ENCODE measurements around the gene SLIT3.

Gene SLIT3

GRCh38 chr5:168770036-168770498, 530.9 kb downstream of the SLIT3 start:
- no peak for TF ChIP-seq CTCF (IDR thresholded peaks at IDR 0.05; ENCODE audit: low read depth, low read length)
- no peak overlapping the region for H3K4me3 ChIP-seq (ENCODE audit: low read depth, low read length)

GRCh38 chr5:168768172-168768571, 532.8 kb downstream of the SLIT3 start:
- H3K4me3 ChIP-seq (ENCODE audit: low read depth, low read length), result no peak overlapping the region
- no peak for TF ChIP-seq CTCF (IDR thresholded peaks at IDR 0.05; ENCODE audit: low read depth, low read length)

DNA sequence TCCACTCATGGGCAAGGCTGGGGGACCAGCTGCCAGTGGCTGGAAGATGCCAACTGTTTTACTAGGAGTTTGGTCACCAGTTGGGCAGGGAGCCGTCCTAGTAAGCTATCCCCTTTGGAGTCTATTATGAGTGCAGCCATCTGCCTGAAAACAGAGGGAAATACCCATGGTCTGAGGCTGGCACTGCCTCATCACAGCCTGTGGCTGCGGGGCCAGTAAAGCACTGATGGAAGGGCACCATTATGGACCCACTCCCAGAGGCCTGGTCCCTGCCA, 534.6 kb downstream of the SLIT3 start:
- H3K4me3 ChIP-seq (ENCODE audit: low read depth, low read length), result no peak overlapping the region
- no peak for TF ChIP-seq CTCF (IDR thresholded peaks at IDR 0.05; ENCODE audit: low read depth, low read length)

DNA sequence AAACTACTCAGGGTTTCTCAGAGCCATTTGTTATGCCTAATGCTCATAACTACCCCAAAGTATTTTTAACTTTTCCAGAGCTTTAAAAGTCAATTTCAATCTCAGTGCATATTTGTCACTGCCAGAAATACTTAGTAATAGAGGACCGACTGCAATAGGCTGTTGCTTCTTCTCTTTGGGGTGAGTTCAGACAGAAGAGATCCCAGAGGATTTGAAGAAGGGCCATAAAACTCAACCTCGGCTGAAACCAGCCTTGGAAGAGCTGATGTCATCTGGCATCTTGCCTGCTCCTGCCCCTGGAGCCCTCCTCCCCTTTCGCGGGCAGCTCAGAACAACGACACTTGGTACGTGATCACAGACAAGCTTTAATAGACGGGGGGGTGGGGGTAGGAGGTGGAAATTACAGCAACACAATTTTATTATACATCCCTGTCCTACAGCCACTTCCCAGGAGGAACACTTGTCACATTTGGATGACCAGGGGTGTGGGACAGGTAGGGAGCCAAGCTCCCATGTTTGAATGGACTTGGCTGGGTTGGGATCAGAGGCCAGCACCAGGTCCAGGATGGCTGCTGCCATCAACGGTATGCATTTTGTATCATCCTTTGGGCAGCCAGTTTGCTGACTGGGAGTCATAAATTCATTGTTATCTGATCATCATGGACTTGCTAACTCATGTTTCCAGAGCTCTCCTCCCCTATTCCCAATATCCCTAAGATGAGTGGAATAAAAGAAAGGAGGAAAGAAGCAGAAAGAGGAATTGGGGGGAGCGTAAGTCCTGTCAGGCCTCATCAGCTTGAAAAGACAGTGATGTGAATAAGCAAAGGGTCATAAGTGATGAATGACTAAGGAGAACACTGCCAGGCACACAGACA, 535.2 kb downstream of the SLIT3 start:
- H3K4me3 ChIP-seq (ENCODE audit: low read depth, low read length), result no peak overlapping the region
- no peak for TF ChIP-seq CTCF (IDR thresholded peaks at IDR 0.05; ENCODE audit: low read depth, low read length)

DNA sequence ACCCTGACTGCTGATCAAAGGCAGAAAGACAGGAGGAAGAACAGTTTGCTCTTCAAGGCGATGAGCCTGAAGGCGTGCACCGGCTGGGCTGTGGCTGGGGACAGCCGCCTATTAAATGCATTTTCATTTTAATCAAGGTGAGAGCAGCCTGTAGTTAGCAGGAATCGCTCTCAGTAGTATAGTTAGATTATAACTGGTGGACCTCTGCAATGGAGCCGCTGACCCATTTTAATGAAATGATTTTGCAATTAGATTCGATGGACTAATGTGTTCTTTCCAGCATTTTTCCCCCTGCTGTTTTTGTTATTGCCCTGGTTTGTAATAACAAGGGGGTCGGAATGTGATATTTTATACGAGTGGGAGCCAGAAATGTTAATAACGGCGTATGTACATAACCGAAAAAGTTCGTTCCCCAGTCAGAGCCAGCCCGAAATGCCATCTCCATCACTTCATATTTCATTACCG, 535.8 kb downstream of the SLIT3 start:
- H3K4me3 ChIP-seq (ENCODE audit: low read depth, low read length), result no peak overlapping the region

DNA sequence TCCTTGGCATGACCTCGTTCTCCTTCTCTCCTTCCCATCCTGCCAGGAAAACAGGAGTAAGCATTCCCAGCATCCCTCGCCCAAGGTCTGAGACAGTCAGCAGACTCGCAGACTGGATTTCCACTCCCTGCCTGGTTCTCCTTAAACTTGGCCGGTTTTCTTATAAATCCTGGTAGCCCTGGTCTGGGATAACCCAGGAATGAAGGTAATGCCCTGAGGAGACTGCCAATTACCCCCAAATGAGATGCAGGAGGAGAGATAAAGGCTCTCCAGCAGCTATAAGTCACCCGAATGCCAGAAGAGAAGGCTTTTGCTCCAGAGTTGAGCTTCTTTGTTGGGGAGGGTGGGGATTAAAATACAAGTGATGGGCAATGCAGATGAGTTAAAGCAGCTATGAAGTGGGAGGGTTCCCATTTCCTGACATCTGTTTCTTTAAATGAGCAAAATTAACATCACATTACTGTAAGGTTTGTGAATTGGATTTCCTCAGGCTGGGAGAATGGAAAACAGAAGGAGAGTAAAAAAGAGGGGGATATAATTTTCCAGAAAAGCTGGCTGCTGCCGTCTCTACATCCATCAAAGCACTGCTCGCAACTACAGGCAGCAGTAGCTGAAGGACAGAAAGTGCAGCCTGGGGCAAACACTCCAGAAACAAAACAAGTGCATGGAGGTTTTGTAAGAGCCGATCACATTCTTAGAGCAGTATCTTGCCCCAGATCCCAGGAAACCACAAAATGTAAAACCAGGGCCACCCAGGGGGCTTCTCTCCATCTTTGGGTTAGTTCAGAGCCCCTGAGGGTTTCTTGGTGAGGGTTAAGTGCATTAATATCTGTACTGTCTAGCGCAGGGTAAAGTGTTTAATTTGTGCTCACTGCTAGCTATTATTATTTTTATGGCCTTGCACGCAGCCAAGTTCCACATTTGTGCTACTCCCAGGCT, 544.2 kb downstream of the SLIT3 start:
- H3K4me3 ChIP-seq (ENCODE audit: low read depth, low read length), result no peak overlapping the region
- TF ChIP-seq CTCF (IDR thresholded peaks at IDR 0.05; ENCODE audit: low read depth, low read length), result no peak

More for the DNA sequence above, 535.8 kb downstream of the SLIT3 start:
- no peak for TF ChIP-seq CTCF (IDR thresholded peaks at IDR 0.05; ENCODE audit: low read depth, low read length)

Measured in WI38 (cell line).